Measurements from ENCODE around the gene TSKS.
"Not testable (repeated sequence)": the region's sequence is repeated elsewhere in the genome, so short reads cannot be mapped to it uniquely, and the experiment has no call there.

Gene TSKS

GRCh38 chr19:49766007-49766929, 3.2 kb upstream of the TSKS start:
- DNase-seq (ENCODE audit: low spot score) = peak; percentile 100

DNA sequence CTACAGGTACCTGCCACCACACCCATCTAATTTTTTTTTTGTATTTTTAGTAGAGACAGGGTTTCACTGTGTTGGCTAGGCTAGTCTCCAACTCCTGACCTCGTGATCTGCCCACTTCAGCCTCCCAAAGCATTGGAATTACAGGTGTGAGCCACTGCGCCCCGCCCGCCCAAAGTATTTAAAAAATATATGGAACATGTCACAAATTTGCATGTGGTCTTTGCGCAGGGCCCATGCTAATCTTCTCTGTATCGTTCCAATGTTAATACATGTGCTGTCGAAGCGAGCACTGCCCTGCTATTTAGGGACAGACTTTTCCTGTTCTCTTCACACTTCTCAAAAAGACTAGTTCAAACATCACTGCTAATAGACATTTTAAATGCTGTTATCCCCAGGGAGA, 1.2 kb upstream of the TSKS start:
- DNase-seq (ENCODE audit: low spot score) = no peak

GRCh38 chr19:49761625-49762311, 1.3 kb downstream of the TSKS start:
- DNase-seq (ENCODE audit: low spot score) = no peak

DNA sequence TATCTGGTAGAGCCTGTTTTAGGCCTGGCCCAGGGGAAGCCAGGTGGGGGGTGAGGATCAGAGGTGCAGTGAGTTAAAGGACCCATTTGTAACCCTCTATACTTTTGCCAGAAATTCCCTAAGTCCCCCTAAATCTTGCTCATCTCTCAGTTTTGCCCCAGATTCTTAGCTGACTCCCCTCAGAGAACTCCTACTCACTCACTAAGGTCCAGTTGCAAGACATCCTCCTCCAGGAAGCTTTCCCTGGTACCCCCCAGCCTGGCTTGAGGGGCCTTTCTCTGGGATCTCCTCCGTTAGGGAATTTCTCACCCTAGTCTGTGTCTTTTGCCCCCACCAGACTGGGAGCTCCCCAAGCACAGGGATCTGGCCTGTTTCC, 1.9 kb downstream of the TSKS start:
- DNase-seq (ENCODE audit: low spot score) = no peak

- DNase-seq (ENCODE audit: low spot score) = peak; percentile 31
These were observed 4.8 kb downstream of the TSKS start for GRCh38 chr19:49758292-49758691.

- DNase-seq (ENCODE audit: low spot score) = no peak
These were observed 7.2 kb downstream of the TSKS start for GRCh38 chr19:49755956-49756355.

DNA sequence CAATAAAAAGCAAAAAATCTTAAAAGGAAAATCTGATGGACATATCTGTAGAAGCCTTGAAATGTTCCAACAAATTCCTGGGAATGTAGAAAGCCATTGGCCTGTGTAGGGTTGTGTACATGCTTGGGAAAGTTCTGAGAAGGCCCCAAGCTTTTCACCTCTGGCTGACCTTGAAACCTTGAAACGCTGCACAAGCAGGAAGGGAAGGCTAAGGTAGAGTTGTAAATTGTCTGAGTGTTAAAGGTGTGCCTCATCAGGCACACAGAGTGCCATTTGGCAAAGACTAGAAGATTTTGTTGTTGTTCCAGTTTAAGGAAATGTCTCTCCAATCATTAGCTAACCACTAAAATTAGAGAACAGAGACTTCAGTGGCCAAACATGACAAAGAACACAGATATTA, 10.4 kb downstream of the TSKS start:
- no peak for DNase-seq (ENCODE audit: low spot score)

GRCh38 chr19:49749771-49750170, 13.3 kb downstream of the TSKS start:
- DNase-seq (ENCODE audit: low spot score) = no peak

- DNase-seq (ENCODE audit: low spot score) = no peak
These were observed 13.9 kb downstream of the TSKS start for GRCh38 chr19:49749055-49749716.

- DNase-seq (ENCODE audit: low spot score) = no peak
These were observed 16.7 kb downstream of the TSKS start for GRCh38 chr19:49746206-49746958.

DNA sequence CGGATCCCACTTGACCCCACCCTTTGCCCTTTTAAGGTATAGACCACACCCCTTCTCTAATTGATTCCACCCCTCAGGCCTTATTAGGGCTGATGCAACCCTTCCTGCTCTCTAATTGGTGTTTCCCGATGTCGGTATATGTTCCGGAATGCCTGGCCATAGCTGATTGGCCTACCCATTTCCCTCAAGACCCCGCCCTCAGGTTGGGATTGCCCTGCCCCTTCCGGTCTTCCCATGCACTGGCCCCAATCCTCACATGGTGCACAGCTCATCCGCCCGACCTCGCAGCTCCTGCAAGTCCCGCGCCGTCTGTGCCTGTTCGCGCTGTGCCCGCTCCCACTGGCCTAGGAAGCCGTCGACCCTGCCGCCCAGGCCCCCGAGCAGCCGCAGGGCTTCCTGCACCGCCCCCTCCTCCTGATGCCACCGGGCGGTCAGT, 18.1 kb downstream of the TSKS start:
- no peak for DNase-seq (ENCODE audit: low spot score)

DNA sequence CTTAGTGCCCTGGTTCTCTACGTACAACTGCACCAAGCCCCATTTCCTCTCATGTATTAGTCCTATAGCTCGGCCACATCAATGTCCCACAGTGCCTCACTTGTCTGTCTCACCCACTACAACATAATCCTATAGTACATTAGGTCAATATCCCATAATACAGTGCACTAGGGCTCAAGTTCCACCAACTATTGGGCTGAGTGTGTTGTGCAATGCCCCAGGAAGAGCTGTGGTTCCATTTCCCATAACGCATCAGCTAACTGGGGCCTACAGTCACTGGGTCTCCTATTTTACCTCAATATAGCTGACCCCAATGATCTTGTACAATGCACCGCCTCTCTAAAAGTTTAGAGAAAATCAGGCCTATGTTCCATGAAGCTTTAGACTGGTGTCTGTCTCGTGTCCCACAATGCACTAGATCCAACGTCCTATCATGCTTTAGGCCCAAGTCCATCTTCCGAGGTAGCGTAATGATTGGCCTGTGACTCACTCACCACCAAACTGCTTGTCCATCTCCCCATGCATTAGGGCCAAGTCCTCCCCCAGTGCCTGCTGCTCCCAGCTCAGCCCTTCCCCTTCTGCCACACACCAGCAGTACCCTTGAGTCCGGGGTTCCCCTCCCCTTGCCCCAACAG, 21.8 kb downstream of the TSKS start:
- DNase-seq (ENCODE audit: low spot score) = no peak

- no peak for DNase-seq (ENCODE audit: low spot score)
These were observed 23.2 kb downstream of the TSKS start for GRCh38 chr19:49739933-49740332.

DNA sequence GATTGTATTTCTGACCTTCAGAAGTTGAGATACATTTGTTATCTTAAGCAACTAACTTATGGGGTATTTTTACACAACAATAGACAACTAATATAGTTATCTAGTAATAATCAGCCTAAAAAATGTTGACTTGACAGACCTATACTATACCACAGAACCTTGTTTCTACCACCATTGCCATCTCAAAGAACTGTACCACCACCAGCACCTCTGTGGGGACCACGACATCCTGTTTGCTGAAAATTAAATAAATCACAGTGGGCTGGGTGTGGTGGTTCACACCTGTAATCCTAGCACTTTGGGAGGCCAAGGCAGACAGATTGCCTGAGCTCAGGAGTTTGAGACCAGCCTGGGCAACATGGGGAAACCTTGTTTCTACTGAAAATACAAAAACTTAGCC, 24.0 kb downstream of the TSKS start:
- no peak for DNase-seq (ENCODE audit: low spot score)

GRCh38 chr19:49738268-49738667, 24.8 kb downstream of the TSKS start:
- DNase-seq (ENCODE audit: low spot score) = no peak

DNA sequence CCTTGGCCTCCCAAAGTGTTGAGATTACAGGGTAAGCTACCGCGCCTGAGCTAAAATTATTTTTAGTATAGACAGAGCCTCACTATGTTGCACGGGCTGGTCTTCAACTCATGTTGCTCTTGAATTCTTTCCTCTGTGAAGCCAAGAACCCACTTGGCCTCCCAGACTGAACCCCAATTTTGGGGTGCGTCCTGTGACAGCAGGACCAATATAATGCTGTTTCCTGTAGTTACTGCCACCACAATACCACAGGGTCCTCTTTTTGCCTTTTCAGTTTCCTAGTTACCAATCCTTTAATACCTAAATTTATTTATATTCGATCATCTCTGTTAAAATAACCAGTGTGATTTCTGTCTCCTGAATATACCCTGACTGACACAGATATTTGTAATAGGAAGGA, 32.9 kb downstream of the TSKS start:
- DNase-seq (ENCODE audit: low spot score) = no peak

GRCh38 chr19:49727217-49728030, 35.7 kb downstream of the TSKS start:
- no peak for DNase-seq (ENCODE audit: low spot score)

DNA sequence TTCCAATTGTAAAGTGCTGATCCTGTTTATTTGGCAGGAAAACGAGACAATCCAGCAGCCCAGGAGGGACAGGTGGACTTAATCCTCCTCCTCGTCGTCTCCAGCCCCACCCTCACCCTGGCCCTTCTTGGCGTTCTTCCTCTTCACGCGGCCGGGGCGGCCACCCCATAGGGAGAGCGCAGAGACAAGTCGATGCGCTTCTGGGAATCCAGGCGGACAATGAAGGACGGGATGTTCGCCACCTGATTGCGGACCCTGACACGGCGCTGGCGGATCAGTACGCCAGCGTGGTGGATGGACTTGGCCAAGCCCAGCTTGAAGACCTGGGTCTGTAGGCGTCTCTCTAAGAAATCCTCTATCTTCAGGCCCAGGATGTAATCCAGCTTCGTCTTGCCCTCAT, 43.7 kb downstream of the TSKS start:
- DNase-seq (ENCODE audit: low spot score) = not testable (repeated sequence)

DNA sequence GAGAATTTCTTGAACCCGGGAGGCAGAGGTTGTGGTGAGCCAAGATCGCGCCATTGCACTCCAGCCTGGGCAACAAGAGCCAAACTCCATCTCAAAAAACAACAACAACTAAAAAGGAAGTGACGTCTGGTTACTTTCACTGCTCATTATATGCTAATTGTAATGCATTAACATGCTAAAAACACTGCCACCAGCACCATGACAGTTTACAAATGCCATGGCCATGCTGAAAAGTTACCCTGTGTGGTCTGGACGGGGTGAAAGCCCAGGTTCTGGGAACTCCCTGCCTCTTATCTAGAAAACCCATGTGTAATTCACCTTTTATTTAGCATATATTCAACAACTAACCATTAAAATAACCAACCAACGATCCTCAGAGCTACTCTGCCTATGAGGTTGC, 44.1 kb downstream of the TSKS start:
- no peak for DNase-seq (ENCODE audit: low spot score)

GRCh38 chr19:49718511-49718910, 44.6 kb downstream of the TSKS start:
- no peak for DNase-seq (ENCODE audit: low spot score)

- DNase-seq (ENCODE audit: low spot score) = no peak
These were observed 47.0 kb downstream of the TSKS start for GRCh38 chr19:49716154-49716553.

Measured in putamen (tissue), 1 donor.